HepG2 (cell line): ENCODE measurements around the gene SNX30. TPM values are rescaled to one million over a fixed set of nuclear protein-coding genes. Genes with fewer than 3 reads are reported as not detected.

ENCODE experiments used
- ATAC-seq: fragments of 200-7000 bp; cut with Tn5 transposase; 3 replicates; pipeline ENCODE4 v1.9.1; 2020; ENCODE audit warnings: mild to moderate bottlenecking, moderate library complexity
- BruUV-seq: library from RNA; stranded (reverse); fragments of 400-500 nt; replicated peaks from 2 replicates; lab custom pipeline; 2021; lab: Mats Ljungman, UMichigan
- CTCF ChIA-PET: fragments of 300-600 bp; formaldehyde crosslinking; extraction: SDS; loops from one replicate; lab custom pipeline; 2021; ENCODE audit warnings: low total read pairs, inconsistent platforms, low intra/inter-chr PET ratio; lab: Yijun Ruan, JAX
- POLR2A ChIA-PET: fragments of 350-600 bp; sonication (Branson Sonifier 250); formaldehyde crosslinking; loops from one replicate; lab custom pipeline; 2020; ENCODE audit warnings: antibody characterized with exemption, inconsistent platforms; lab: Yijun Ruan, JAX
- DNase-seq: peaks from one replicate; pipeline ENCODE4 v3.0.0-alpha.2; 2015; ENCODE audit warnings: low spot score
- FAIRE-seq: peaks from 3 replicates; lab custom pipeline; 2011; peaks lifted over from hg19 to GRCh38; lab: Jason Lieb, UNC
- H2AFZ ChIP-seq: one replicate; pipeline ENCODE4 v1.6.1; 2011; ENCODE audit warnings: low read length, inconsistent platforms
- H3K27ac ChIP-seq: fragments of 300-600 bp; 3 replicates; pipeline ENCODE4 v1.8.0; 2011; ENCODE audit warnings: mixed run types, mild to moderate bottlenecking, mixed read lengths, low read length, inconsistent platforms; ENCODE audit not compliant: insufficient read depth; ENCODE audit errors: extremely low read length
- H3K27me3 ChIP-seq, 2 experiments: fragments of 200-600 bp in 1 of 2; 2 replicates in 1 of 2; 3 replicates in 1 of 2; pipeline versions ENCODE4 v1.6.0 to v1.8.0; 2011; ENCODE audit warnings: low read length in 2 of 2, mild to moderate bottlenecking in 2 of 2, moderate library complexity in 2 of 2, inconsistent platforms in 1 of 2; ENCODE audit not compliant: insufficient read depth in 2 of 2, control insufficient read depth in 1 of 2
- H3K36me3 ChIP-seq, 2 experiments: fragments of 200-600 bp in 1 of 2; replicated peaks in 1 of 2; 2 replicates in 1 of 2; 3 replicates in 1 of 2; pipeline versions ENCODE4 v1.5.1 to v1.8.0; 2011; ENCODE audit warnings: low read length in 2 of 2, inconsistent platforms in 1 of 2; ENCODE audit not compliant: insufficient read depth in 2 of 2, control insufficient read depth in 1 of 2
- H3K4me1 ChIP-seq: 2 replicates; pipeline ENCODE4 v1.5.1; 2012; ENCODE audit warnings: low read length, inconsistent platforms; ENCODE audit not compliant: insufficient read depth
- H3K4me2 ChIP-seq: 2 replicates; pipeline ENCODE4 v1.6.0; 2011; ENCODE audit warnings: low read depth, low read length, inconsistent platforms
- H3K4me3 ChIP-seq, 3 experiments: fragments of 200-600 bp in 1 of 3; sonication (generic), shearing (Covaris generic) in 1 of 3; replicated peaks in 1 of 3; 2 replicates each; pipeline ENCODE4 v1.5.1; 2011 to 2016; ENCODE audit warnings: low read length in 3 of 3, inconsistent platforms in 2 of 3, low read depth in 2 of 3, mild to moderate bottlenecking in 2 of 3, control low read depth in 1 of 3, mixed read lengths in 1 of 3; ENCODE audit not compliant: insufficient read depth in 1 of 3
- H3K79me2 ChIP-seq: one replicate; pipeline ENCODE4 v1.6.1; 2011; ENCODE audit warnings: low read length, inconsistent platforms; ENCODE audit not compliant: insufficient read depth
- H3K9ac ChIP-seq: 2 replicates; pipeline ENCODE4 v1.6.0; 2011; ENCODE audit warnings: mild to moderate bottlenecking, low read depth, low read length, inconsistent platforms; ENCODE audit not compliant: insufficient read depth
- H3K9me3 ChIP-seq: 2 replicates; pipeline ENCODE4 v1.5.1; 2012; ENCODE audit warnings: mild to moderate bottlenecking, low read length
- H4K20me1 ChIP-seq: 2 replicates; pipeline ENCODE4 v1.6.0; 2011; ENCODE audit warnings: inconsistent platforms, mild to moderate bottlenecking, low read length, moderate library complexity; ENCODE audit not compliant: insufficient read depth
- CEBPB ChIP-seq: IDR thresholded peaks from 2 replicates; pipeline ENCODE4 v1.6.1; 2011; ENCODE audit warnings: low read depth, low read length, improper control_type of control experiment, borderline replicate concordance
- CENPBD1 ChIP-seq: sonication (generic); formaldehyde crosslinking; IDR thresholded peaks from 2 replicates; pipeline ENCODE4 v1.8.0; 2022; ENCODE audit warnings: missing genetic modification reagents, low read depth, mild to moderate bottlenecking, borderline replicate concordance
- E2F5 ChIP-seq: sonication (generic); formaldehyde crosslinking; conservative IDR thresholded peaks from 2 replicates; pipeline ENCODE4 v1.4.0; 2020; ENCODE audit warnings: missing genetic modification reagents
- FOXC1 ChIP-seq: sonication (generic); formaldehyde crosslinking; IDR thresholded peaks from 2 replicates; pipeline ENCODE4 v1.8.0; 2022; ENCODE audit warnings: mild to moderate bottlenecking, missing genetic modification reagents, borderline replicate concordance
- GTF3A ChIP-seq: sonication (generic); formaldehyde crosslinking; conservative IDR thresholded peaks from 2 replicates; pipeline ENCODE4 v1.4.0; 2020; ENCODE audit warnings: mild to moderate bottlenecking, missing genetic modification reagents
- HNRNPH1 ChIP-seq: fragments of 200-400 bp; formaldehyde crosslinking; optimal IDR thresholded peaks from 2 replicates; pipeline ENCODE3; 2017; ENCODE audit warnings: mild to moderate bottlenecking, low read depth, low read length
- MNT ChIP-seq: fragments of 450-650 bp; IDR thresholded peaks from 2 replicates; pipeline ENCODE4 v1.6.1; 2016
- SRSF1 ChIP-seq: fragments of 200-400 bp; formaldehyde crosslinking; optimal IDR thresholded peaks from 2 replicates; pipeline ENCODE3; 2017; ENCODE audit warnings: mild to moderate bottlenecking, low read depth, low read length, moderate library complexity
- ZBTB20 ChIP-seq: sonication (generic); formaldehyde crosslinking; IDR thresholded peaks from 2 replicates; pipeline ENCODE4 v1.8.1; 2023; ENCODE audit warnings: missing genetic modification reagents, low read depth, mild to moderate bottlenecking, borderline replicate concordance
- ZFP41 ChIP-seq: sonication (generic); formaldehyde crosslinking; IDR thresholded peaks from 2 replicates; pipeline ENCODE4 v1.4.0; 2020; ENCODE audit warnings: mild to moderate bottlenecking, missing genetic modification reagents, borderline replicate concordance
- ZNF121 ChIP-seq: sonication (generic); formaldehyde crosslinking; IDR thresholded peaks from 2 replicates; pipeline ENCODE4 v1.5.0; 2020; ENCODE audit warnings: mild to moderate bottlenecking, missing genetic modification reagents
- ZNF276 ChIP-seq: sonication (generic); formaldehyde crosslinking; IDR thresholded peaks from 2 replicates; pipeline ENCODE4 v1.4.0; 2020; ENCODE audit warnings: mild to moderate bottlenecking, low read depth, missing genetic modification reagents
- ZNF44 ChIP-seq: sonication (generic); formaldehyde crosslinking; IDR thresholded peaks from 2 replicates; pipeline ENCODE4 v1.5.1; 2020; ENCODE audit warnings: mild to moderate bottlenecking, missing genetic modification reagents
- ZNF549 ChIP-seq: sonication (generic); formaldehyde crosslinking; IDR thresholded peaks from 2 replicates; pipeline ENCODE4 v1.5.0; 2020; ENCODE audit warnings: missing genetic modification reagents
- ZNF557 ChIP-seq: sonication (generic); formaldehyde crosslinking; IDR thresholded peaks from 2 replicates; pipeline ENCODE4 v1.4.0; 2020; ENCODE audit warnings: missing genetic modification reagents
- ZNF564 ChIP-seq: sonication (generic); formaldehyde crosslinking; IDR thresholded peaks from 2 replicates; pipeline ENCODE4 v1.8.1; 2023; ENCODE audit warnings: mild to moderate bottlenecking, missing genetic modification reagents
- ZNF577 ChIP-seq: sonication (generic); formaldehyde crosslinking; IDR thresholded peaks from 2 replicates; pipeline ENCODE4 v1.4.0; 2020; ENCODE audit warnings: mild to moderate bottlenecking, low read depth, missing genetic modification reagents, borderline replicate concordance
- ZNF678 ChIP-seq: sonication (generic); formaldehyde crosslinking; IDR thresholded peaks from 2 replicates; pipeline ENCODE4 v1.4.0; 2020; ENCODE audit warnings: mild to moderate bottlenecking, missing genetic modification reagents
- ZNF878 ChIP-seq: sonication (generic); formaldehyde crosslinking; IDR thresholded peaks from 2 replicates; pipeline ENCODE4 v1.8.1; 2023; ENCODE audit warnings: mild to moderate bottlenecking, missing genetic modification reagents, moderate library complexity
- WGBS: methylation state at CpG from one replicate; pipeline ENCODE4 v1.1.6; 2017; ENCODE audit warnings: low lambda C conversion rate; 5-methylcytosine and 5-hydroxymethylcytosine counted together
- in situ Hi-C: cut with HindIII; loops from 2 replicates; pipeline ENCODE4 v1.10.0; 2017; ENCODE audit warnings: low pct_unique_long_range_greater_than_20kb; ENCODE audit not compliant: extremely low pct_ligation_motif_present
- intact Hi-C: fragments of 100-400 bp; cut with micrococcal nuclease; formaldehyde crosslinking; loops from one replicate; pipeline ENCODE4 v1.10.0; 2022; ENCODE audit not compliant: unreplicated experiment
- polyA plus RNA-seq, 8 experiments: library from polyadenylated mRNA; depleted of rRNA in 3 of 8; stranded (reverse) in 7 of 8; unstranded in 1 of 8; fragments of >200 nt; fragmentation: Illumina TruSeq in 4 of 8; extraction: Trizol in 4 of 8; gene quantifications; 2 replicates each; pipeline versions ENCODE4 v1.2.1 to v1.2.3, GENCODE V29; 2011 to 2016; ENCODE audit warnings: low read depth in 4 of 8, missing spikeins in 1 of 8, mixed read lengths in 1 of 8; ENCODE audit not compliant: insufficient read depth in 1 of 8
- total RNA-seq, 5 experiments: library from RNA; depleted of rRNA; stranded (reverse); fragments of >200 nt; fragmentation: Illumina TruSeq; extraction: Trizol; gene quantifications; 2 replicates each; pipeline ENCODE4 v1.2.3, GENCODE V29; 2016; ENCODE audit warnings: low read depth in 1 of 5

SNX30 gene
- total and polyA plus RNA-seq, 2 of the 13 experiments (the other 11 are each of a cell fraction or from before 2014, with no cell fraction given): 4.4 to 12.4 TPM

GRCh38 chr9:112762726-112763518 lies 12.4 kb downstream of the SNX30 start (continued):
- TF ChIP-seq ZNF564 (CRISPR knock-in tag): no peak
- no peak for TF ChIP-seq FOXC1 (CRISPR knock-in tag)
- no peak for TF ChIP-seq HNRNPH1
- TF ChIP-seq ZFP41 (CRISPR knock-in tag): no peak
- no peak for TF ChIP-seq E2F5 (CRISPR knock-in tag)
- no peak for TF ChIP-seq SRSF1
- no peak for TF ChIP-seq ZNF44
- TF ChIP-seq ZNF577 (CRISPR knock-in tag): no peak
- TF ChIP-seq ZNF678: no peak
- no peak for TF ChIP-seq ZNF878 (CRISPR knock-in tag)

- FAIRE-seq: no peak
- ChIA-PET POLR2A (interaction anchor here (1.0 to 3.5 kb wide), 5 partner anchors 14 to 385 kb away, joined by 3 to 35 read pairs (median 10); partner anchors contain the start of genes HSDL2, INIP and SNX30), CTCF (no interaction called here)
- no TSS peak for BruUV-seq
- WGBS: 4% methylated on average over 5 of the region's 5 CpGs
- peak overlapping the region; percentile 87 for H3K4me2 ChIP-seq
- H3K27me3 ChIP-seq: no peaks in the 10 kb centered on the region
- H3K9me3 ChIP-seq: no peaks in the 10 kb centered on the region
- H3K27ac ChIP-seq: peak overlapping the region; percentile 67
- H4K20me1 ChIP-seq: no peaks in the 10 kb centered on the region
- peaks cover 22% of the 10 kb centered on the region for H3K79me2 ChIP-seq
- peak; percentile 76 for ATAC-seq
- intact Hi-C loops: loop anchor here (1.0 kb wide), 1 partner anchor 12 kb away; no protein-coding TSS in a partner anchor
- peaks cover 38% of the 10 kb centered on the region for H3K4me1 ChIP-seq
- no peaks in the 10 kb centered on the region for H3K36me3 ChIP-seq
- peak; percentile 37 for DNase-seq
- H2AFZ ChIP-seq: no peak overlapping the region
- in situ Hi-C loops: no loop called here
- H3K9ac ChIP-seq: peak overlapping the region; percentile 50
- H3K4me3 ChIP-seq: peak overlapping the region; percentile 32 to 63 (median 35); a peak in 5 of 6 replicates
- TF ChIP-seq ZBTB20 (CRISPR knock-in tag): 0 out of 2 replicates have a peak, but pooled peaks have one; percentile 8
- TF ChIP-seq ZNF121 (CRISPR knock-in tag): peak; percentile 91
- no peak for TF ChIP-seq ZNF557
- no peak; the same call in 1 of the 2 replicates for TF ChIP-seq ZNF276 (CRISPR knock-in tag)
- TF ChIP-seq MNT: no peak
- no peak for TF ChIP-seq GTF3A (CRISPR knock-in tag)
- peak; percentile 46; the same call in 1 of the 2 replicates for TF ChIP-seq CEBPB
- TF ChIP-seq ZNF549: no peak
- no peak for TF ChIP-seq CENPBD1 (CRISPR knock-in tag)
Measured at GRCh38 chr9:112764344-112764743, 13.8 kb downstream of the SNX30 start.
